GM18526 (cell line): ENCODE data around the gene ZNF850.
A peak's percentile ranks its signal among the peaks of the same experiment; 100 is the strongest.

Source experiments
- POLR2A ChIP-seq: IDR thresholded peaks from 3 replicates; pipeline ENCODE4 v1.6.1; 2011; ENCODE audit not compliant: insufficient read length; ENCODE audit errors: extremely low read depth

ZNF850 gene

DNA sequence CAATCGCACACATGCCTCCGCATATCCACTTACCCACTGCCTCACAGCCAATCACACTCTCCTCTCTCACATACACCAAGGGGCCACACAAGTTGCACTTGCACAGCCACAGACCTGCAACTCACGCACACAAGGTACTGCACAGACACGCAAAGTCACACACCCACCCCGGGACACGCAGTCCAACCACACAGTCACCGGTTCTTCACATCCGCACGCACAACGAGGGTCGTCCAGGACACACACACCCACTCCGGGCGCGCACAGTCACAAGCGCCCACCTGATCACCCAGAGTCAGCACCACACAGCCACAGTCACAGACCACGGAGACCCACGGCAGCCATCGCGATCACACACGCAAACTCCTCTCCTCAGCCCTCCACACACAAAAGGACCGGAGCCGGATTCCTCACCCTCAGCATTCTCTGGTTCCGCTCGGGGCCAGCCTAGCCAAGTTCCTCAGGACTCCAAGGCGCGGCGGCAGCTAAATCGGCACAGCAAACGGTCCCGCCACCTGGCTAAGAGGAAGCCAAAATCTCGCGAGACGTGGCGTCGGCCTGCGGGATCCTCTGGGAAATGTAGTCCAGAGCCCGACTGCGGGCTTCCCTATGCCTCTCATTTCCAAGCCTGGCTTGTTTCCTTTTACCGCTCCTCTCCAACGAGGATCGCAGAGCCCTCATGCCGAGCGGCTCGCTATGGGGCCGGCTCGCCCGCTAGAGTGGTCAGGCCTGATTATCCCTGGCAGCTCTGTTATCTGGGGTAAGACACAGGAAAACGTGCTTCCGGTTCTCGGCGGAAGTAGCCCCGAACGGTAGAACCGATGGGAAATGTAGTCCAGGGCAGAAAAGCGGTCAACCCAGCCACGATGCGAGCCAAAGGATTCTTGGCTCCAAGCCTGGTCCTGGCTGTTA lies at the start of gene ZNF850:
Gene ZNF850 (minus strand): TSS at position 497 of the 912 bp plus-strand sequence. CDS start 10,201 bp downstream, outside the sequence.
- peak; percentile 57 for TF ChIP-seq POLR2A

DNA sequence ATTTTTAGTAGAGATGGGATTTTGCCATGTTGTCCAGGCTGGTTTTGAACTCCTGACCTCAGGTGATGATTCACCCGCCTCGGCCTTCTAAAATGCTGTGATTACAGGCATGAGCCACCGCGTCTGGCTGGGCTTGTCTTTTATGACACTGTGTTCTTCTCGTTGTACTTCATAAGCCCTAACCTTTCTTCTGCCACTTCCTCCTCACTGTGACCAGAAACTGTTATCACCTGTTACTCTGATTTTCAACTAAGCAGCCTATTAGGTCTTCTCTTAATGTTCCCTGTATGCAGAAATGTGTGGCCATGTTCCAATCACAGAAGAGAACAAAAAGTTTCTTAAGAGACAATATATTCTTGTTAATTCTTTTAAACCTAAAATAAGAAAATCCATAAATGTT lies 49.2 kb upstream of the ZNF850 start:
- TF ChIP-seq POLR2A, result no peak

DNA sequence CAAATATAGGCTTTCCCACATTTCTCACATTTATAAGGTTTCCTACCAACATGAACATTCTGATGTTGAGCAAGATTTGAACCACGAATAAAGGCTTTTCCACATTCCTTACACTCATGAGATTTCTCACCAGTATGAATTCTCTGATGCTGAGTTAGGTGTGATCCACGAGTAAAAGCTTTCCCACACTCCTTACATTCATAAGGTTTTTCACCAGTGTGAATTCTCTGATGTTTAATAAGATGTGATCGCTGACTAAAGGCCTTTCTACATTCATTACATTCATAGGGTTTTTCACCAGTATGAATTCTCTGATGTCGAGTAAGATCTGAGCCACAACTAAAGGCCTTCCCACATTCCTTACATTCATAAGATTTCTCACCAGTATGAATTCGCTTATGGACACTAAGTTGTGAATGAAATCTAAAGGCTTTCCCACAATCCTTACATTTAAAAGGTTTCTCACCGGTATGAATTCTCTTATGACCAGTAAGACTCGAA lies 46.6 kb upstream of the ZNF850 start:
- no peak for TF ChIP-seq POLR2A

DNA sequence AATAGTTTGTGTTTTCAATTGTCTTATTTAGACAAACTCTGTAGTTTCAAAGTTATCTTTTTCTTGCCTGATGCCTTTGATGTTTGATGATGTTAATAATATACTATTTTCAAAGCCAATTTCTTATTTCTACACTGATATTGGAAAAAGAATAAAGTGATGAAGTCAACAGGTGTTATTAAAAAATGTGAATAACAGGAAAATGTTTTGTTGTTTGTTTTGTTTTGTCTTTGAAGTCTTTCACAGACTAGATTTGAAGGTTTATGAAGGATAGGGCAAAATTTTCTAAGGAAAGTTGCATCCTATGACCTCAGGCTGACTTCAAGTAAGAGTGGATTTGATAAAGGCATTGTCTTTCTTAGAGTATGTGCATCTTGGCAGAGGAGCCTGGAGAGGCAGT lies 34.4 kb upstream of the ZNF850 start:
- no peak for TF ChIP-seq POLR2A

DNA sequence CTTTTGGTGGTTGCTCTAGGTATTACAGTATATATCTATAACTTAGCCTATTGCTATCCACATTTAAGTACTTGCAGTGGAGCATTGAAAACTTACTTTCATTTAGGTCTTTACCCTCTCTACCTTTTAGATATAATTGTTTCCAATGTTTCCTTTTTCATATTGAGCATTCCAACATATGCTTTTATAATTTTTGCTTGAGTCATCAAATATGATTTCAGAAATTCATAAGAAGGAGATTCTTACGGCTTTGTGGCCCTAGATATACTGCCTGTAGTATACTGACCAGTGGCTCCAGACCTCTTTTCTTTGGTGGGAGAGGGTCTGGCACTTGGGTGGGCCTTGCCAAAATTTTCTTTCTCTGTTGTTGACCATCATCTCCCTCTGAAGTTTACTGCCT lies 32.8 kb upstream of the ZNF850 start:
- TF ChIP-seq POLR2A, result no peak

DNA sequence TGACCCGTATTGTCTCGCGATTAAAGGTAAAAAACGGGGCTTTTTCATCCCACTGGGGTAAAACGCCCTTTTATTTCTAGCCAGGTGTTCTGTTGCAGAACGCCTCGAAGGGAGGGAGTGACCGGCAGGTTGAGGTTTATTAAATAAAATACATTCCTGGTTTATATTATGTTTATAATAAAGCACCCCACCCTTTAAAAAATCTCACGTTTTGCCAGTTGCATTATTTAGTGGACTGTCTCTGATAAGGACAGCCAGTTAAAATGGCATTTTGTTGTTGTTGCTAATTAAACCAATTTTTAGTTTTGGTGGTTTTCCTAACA lies 25.1 kb upstream of the ZNF850 start:
- TF ChIP-seq POLR2A, result no peak

DNA sequence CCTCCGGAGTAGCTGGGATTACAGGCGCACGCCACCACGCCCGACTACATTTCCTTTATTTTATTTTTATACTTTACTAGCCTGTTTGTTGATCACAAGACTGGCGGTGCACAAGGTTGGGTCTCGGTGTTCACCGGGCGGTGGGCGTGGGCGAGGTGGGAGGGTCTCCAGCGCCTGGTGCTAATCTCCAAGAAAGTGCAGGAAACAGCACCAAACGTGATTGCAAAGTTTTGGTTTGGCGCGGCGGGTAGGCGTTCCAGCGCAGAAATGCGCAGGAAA lies 24.0 kb upstream of the ZNF850 start:
- no peak for TF ChIP-seq POLR2A

DNA sequence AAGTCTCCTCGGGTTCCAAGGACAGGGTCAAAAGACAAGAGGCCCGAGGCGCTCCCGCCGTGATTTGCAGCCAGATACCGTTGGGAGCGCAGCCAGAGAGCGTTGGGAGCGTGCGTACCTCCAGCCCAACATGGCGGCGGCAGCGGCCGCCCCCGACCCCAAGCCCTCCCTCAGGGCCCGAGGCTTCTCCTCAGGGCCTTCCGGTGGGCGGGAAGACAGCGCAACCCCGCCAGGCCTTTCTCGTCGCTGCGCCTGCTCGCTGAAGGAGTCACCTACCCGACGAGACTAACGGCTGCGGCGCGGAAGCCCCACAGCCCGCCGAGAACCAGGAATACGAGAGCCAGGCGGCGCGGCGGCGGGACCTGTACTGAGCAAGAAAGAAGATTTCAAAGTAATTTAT lies 3.2 kb upstream of the ZNF850 start:
- TF ChIP-seq POLR2A, result no peak

DNA sequence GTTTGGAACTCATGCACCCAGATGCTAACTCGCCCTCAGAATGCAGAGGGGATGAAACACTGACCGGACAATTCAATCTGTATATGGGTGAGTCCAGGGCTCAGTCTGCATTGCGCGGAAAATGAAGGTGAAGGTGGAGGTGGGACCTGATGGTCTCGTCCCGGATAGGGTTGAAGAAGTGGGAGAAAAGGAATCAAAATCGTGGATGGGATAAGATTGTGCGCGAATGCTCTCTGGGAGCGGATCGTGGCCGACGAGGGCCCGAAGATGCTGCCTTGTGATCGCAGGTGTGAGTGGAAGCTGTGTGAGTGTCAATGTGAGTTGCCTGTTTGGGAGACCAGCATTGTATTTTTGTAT lies 594 bp upstream of the ZNF850 start:
- no peak for TF ChIP-seq POLR2A

DNA sequence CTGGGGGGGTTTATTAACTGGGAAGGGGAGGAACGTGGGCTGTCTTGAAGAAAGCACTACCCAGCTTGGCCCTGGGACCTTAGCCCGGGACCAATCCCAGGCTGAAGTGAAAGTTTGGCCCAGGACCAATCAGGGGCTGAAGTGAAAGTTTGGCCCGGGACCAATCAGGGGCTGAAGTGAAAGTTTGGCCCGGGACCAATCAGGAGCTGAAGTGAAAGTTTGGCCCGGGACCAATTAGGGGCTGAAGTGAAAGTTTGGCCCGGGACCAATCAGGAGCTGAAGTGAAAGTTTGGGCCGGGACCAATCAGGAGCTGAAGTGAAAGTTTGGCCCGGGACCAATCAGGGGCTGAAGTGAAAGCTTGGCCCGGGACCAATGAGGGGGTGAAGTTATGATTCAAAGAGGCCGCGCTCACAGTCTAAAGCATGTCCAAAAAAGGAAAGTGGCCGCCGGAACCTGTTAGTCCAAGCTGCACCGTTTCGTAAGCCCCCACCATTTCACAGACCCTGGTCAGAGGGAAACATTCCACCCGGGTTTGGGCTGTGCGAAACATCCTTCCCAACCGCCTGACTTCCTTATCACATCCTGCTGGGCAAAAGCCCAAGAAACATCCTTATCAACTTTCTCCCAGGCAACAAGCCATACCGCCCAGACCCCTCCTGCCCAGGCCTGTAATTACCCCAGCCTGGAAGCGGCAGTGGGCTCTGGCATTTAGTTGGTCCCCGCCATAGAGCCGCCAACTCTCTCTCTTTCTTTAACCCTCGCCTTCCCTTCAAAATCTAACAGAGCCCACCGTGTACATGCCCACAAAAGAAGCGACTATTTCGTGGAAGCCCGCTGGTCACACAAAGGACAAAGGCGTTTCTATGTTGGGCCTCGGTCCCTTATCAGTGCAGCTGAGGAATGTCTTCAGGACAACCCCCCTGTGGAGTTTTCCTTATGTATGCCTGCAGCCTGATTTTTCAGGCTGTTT lies 1.1 kb downstream of the ZNF850 start:
- TF ChIP-seq POLR2A, result peak; percentile 40

DNA sequence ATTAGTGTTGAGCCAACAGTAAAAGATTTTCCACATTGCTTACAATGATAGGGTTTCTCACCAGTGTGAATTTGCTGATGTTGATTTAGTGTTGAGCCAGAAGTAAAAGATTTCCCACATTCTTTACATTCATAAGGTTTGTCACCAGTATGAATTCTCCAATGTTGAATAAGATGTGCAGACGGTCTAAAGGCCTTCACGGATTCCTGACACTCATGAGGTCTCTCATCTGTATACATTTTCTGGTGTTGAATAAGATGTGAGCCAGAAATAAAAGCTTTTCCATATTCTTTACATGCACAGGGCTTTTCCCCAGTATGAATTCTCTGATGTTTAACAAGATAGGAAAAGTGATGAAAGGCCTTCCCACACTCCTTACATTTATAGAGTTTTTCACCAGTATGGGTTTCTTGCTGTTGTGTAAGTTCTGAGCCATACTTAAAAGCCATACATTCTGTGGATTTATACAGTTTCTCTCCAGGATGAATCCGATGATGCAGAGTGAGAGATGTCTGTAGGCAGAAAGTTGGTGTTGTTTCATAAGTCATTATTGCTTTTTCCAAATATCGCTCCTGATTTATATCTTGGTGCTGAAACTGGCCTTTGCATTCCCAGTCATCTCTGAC lies 22.4 kb downstream of the ZNF850 start:
- TF ChIP-seq POLR2A, result no peak

DNA sequence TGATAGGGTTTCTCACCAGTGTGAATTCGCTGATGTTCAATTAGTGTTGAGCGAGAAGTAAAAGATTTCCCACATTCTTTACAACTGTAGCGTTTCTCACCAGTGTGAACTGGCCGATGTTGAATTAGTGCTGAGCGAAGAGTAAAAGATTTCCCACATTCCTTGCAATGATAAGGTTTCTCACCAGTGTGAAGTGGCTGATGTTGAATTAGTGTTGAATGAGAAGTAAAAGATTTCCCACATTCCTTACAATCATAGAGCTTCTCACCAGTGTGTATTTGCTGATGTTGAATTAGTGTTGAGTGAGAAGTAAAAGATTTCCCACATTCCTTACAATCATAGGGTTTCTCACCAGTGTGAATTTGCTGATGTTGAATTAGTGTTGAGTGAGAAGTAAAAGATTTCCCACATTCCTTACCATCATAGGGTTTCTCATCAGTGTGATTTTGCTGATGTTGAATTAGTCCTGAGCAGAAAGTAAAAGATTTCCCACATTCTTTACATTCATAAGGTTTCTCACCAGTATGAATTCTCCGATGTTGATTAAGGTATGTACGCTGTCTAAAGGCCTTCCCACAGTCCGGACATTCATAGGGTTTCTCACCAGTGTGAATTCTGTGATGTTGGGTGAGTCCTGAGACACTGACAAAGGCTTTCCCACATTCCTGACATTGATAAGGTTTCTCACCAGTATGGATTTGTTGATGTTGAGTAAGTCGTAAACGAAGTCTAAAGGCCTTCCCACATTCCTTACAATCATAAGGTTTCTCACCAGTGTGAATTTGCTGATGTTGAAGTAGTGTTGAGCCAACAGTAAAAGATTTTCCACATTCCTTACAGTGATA lies 24.0 kb downstream of the ZNF850 start:
- TF ChIP-seq POLR2A, result no peak

DNA sequence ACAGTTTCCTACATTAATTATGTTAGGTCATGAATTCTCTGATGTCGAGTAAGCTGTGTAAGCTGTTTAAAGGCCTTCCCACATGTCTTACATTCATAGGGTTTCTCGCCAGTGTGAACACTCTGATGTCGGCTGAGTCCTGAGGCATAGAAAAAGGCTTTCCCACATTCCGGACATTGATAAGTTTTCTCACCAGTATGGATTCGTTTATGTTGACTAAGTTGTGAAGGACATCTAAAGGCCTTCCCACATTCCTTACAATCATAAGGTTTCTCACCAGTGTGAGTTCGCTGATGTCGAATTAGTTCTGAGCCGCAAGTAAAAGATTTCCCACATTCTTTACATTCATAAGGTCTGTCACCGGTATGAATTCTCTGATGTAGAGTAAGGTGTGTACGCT lies 24.9 kb downstream of the ZNF850 start:
- TF ChIP-seq POLR2A, result no peak

DNA sequence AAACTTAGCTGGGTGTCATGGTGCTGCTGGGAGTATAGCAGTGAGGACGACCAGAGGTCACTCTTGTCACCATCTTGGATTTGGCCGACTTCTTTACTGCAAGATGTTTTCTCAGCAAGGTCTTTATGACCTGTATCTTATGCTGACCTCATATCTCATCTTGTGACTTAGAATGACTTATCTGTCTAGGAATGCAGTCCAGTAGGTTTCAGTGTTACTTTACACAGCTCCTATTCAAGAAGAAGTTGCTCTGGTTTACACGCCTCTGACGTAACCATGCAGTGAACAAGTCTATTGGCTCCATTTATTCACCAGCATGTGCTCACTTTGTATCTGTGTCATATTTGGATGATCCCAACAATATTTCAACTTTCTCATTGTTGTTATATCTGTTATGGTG lies 26.7 kb downstream of the ZNF850 start:
- no peak for TF ChIP-seq POLR2A
